ENCODE results near the gene ZC3H12C. TPM values are rescaled to one million over a fixed set of nuclear protein-coding genes. Genes with fewer than 3 reads are reported as not detected.

The ZC3H12C gene
- total RNA-seq, 2 experiments from 2014 or later = 0.28 TPM

GRCh38 chr11:110082899-110083298, 10.3 kb upstream of the ZC3H12C start:
- no peaks in the 10 kb centered on the region for H3K4me1 Mint-ChIP-seq
- no peak for DNase-seq
- no peak for ATAC-seq (ENCODE audit: low read depth)
- no peak overlapping the region for H3K27ac Mint-ChIP-seq
- H3K27me3 Mint-ChIP-seq = peaks cover 19% of the 10 kb centered on the region
- H3K36me3 Mint-ChIP-seq = no peaks in the 10 kb centered on the region
- POLR2A ChIA-PET = no interaction called here
- H3K9me3 Mint-ChIP-seq = no peaks in the 10 kb centered on the region
- no peak overlapping the region for H3K4me3 Mint-ChIP-seq

GRCh38 chr11:110085255-110085838, 7.8 kb upstream of the ZC3H12C start:
- H3K9me3 Mint-ChIP-seq = no peaks in the 10 kb centered on the region
- H3K27me3 Mint-ChIP-seq = peaks cover 26% of the 10 kb centered on the region
- no peak overlapping the region for H3K27ac Mint-ChIP-seq
- DNase-seq (no peak), ATAC-seq (ENCODE audit: low read depth) (no peak)
- POLR2A ChIA-PET = no interaction called here
- no peaks in the 10 kb centered on the region for H3K4me1 Mint-ChIP-seq
- no peak overlapping the region for H3K4me3 Mint-ChIP-seq
- no peaks in the 10 kb centered on the region for H3K36me3 Mint-ChIP-seq

- no peak overlapping the region for H3K27ac Mint-ChIP-seq
- POLR2A ChIA-PET = no interaction called here
- H3K36me3 Mint-ChIP-seq = no peaks in the 10 kb centered on the region
- ATAC-seq (ENCODE audit: low read depth) (no peak), DNase-seq (no peak)
- H3K9me3 Mint-ChIP-seq = no peaks in the 10 kb centered on the region
- H3K4me3 Mint-ChIP-seq = no peak overlapping the region
- peaks cover 35% of the 10 kb centered on the region for H3K27me3 Mint-ChIP-seq
- no peaks in the 10 kb centered on the region for H3K4me1 Mint-ChIP-seq
These were observed 6.3 kb upstream of the ZC3H12C start for GRCh38 chr11:110086892-110087309.

- H3K4me3 Mint-ChIP-seq = no peak overlapping the region
- H3K9me3 Mint-ChIP-seq = no peaks in the 10 kb centered on the region
- peaks cover 2% of the 10 kb centered on the region for H3K36me3 Mint-ChIP-seq
- H3K4me1 Mint-ChIP-seq = peaks cover 2% of the 10 kb centered on the region
- H3K27me3 Mint-ChIP-seq = peaks cover 44% of the 10 kb centered on the region
- H3K27ac Mint-ChIP-seq = no peak overlapping the region
- DNase-seq (no peak), ATAC-seq (ENCODE audit: low read depth) (no peak)
- POLR2A ChIA-PET = no interaction called here
These were observed 5.2 kb upstream of the ZC3H12C start for GRCh38 chr11:110087812-110088534.

- H3K27ac Mint-ChIP-seq = no peak overlapping the region
- ATAC-seq (ENCODE audit: low read depth) (no peak), DNase-seq (no peak)
- peaks cover 43% of the 10 kb centered on the region for H3K27me3 Mint-ChIP-seq
- peaks cover 2% of the 10 kb centered on the region for H3K4me1 Mint-ChIP-seq
- POLR2A ChIA-PET = no interaction called here
- H3K9me3 Mint-ChIP-seq = no peaks in the 10 kb centered on the region
- peaks cover 2% of the 10 kb centered on the region for H3K36me3 Mint-ChIP-seq
- H3K4me3 Mint-ChIP-seq = no peak overlapping the region
These were observed 4.5 kb upstream of the ZC3H12C start for GRCh38 chr11:110088535-110089344.

- Mint-ChIP-seq H3K9me3 (no peaks in the 10 kb centered on the region), H3K27me3 (peaks cover 53% of the 10 kb centered on the region), H3K36me3 (peaks cover 2% of the 10 kb centered on the region), H3K4me3 (no peak overlapping the region), H3K4me1 (peaks cover 2% of the 10 kb centered on the region), H3K27ac (no peak overlapping the region)
- POLR2A ChIA-PET = no interaction called here
- ATAC-seq (ENCODE audit: low read depth) (no peak), DNase-seq (no peak)
These were observed 3.4 kb upstream of the ZC3H12C start for GRCh38 chr11:110089617-110090282.

GRCh38 chr11:110090466-110091026, 2.6 kb upstream of the ZC3H12C start:
- Mint-ChIP-seq H3K27ac (no peak overlapping the region), H3K36me3 (peaks cover 2% of the 10 kb centered on the region), H3K9me3 (no peaks in the 10 kb centered on the region), H3K4me1 (peaks cover 2% of the 10 kb centered on the region), H3K4me3 (no peak overlapping the region), H3K27me3 (peaks cover 60% of the 10 kb centered on the region)
- POLR2A ChIA-PET = no interaction called here
- ATAC-seq (ENCODE audit: low read depth) (no peak), DNase-seq (no peak)

- Mint-ChIP-seq H3K27ac (no peak overlapping the region), H3K27me3 (peaks cover 58% of the 10 kb centered on the region), H3K4me3 (peak overlapping the region; percentile 83), H3K4me1 (peaks cover 2% of the 10 kb centered on the region), H3K36me3 (peaks cover 2% of the 10 kb centered on the region), H3K9me3 (no peaks in the 10 kb centered on the region)
- no peak for DNase-seq
- no peak for ATAC-seq (ENCODE audit: low read depth)
- POLR2A ChIA-PET = interaction anchor here (0.6 kb wide), 1 partner anchor 233 kb away, joined by 3 read pairs; no protein-coding TSS in a partner anchor
These were observed 1.1 kb upstream of the ZC3H12C start for GRCh38 chr11:110092111-110092514.

GRCh38 chr11:110093407-110094297, 460 bp downstream of the ZC3H12C start:
- Mint-ChIP-seq H3K27ac (no peak overlapping the region), H3K27me3 (peaks cover 54% of the 10 kb centered on the region), H3K9me3 (no peaks in the 10 kb centered on the region), H3K36me3 (peaks cover 2% of the 10 kb centered on the region), H3K4me1 (peaks cover 2% of the 10 kb centered on the region), H3K4me3 (peak overlapping the region; percentile 64)
- POLR2A ChIA-PET = no interaction called here
- ATAC-seq (ENCODE audit: low read depth) (peak; percentile 31), DNase-seq (peak; percentile 47)

- Mint-ChIP-seq H3K4me1 (peaks cover 2% of the 10 kb centered on the region), H3K27ac (no peak overlapping the region), H3K4me3 (peak overlapping the region; percentile 64), H3K27me3 (peaks cover 56% of the 10 kb centered on the region), H3K9me3 (no peaks in the 10 kb centered on the region), H3K36me3 (peaks cover 2% of the 10 kb centered on the region)
- ATAC-seq (ENCODE audit: low read depth) (no peak), DNase-seq (no peak)
- POLR2A ChIA-PET = no interaction called here
These were observed 1.4 kb downstream of the ZC3H12C start for GRCh38 chr11:110094298-110095285.

GRCh38 chr11:110095554-110095953, 2.4 kb downstream of the ZC3H12C start:
- Mint-ChIP-seq H3K27me3 (peaks cover 58% of the 10 kb centered on the region), H3K4me3 (no peak overlapping the region), H3K9me3 (no peaks in the 10 kb centered on the region), H3K4me1 (peaks cover 2% of the 10 kb centered on the region), H3K27ac (no peak overlapping the region), H3K36me3 (peaks cover 2% of the 10 kb centered on the region)
- POLR2A ChIA-PET = no interaction called here
- ATAC-seq (ENCODE audit: low read depth) = no peak
- no peak for DNase-seq

Measured in activated naive CD8-positive, alpha-beta T cell treated with anti-CD3 and anti-CD28 coated beads, Interleukin-2, amount 10 ng/mL, durations not matched to agents 7 days and 5 days (primary cell).